HG03135 (cell line): ENCODE data around the gene SFXN5.
"Not testable (repeated sequence)": the region's sequence is repeated elsewhere in the genome, so short reads cannot be mapped to it uniquely, and the experiment has no call there.

Source experiments
- ATAC-seq: cut with Tn5 transposase; IDR thresholded peaks from one replicate; pipeline ENCODE4 v1.9.1; 2021; ENCODE audit warnings: mild to moderate bottlenecking, moderate library complexity; ENCODE audit not compliant: unreplicated experiment

Gene SFXN5

GRCh38 chr2:73078457-73079411, 7.2 kb upstream of the SFXN5 start:
- ATAC-seq = no peak

GRCh38 chr2:73077424-73077795, 5.9 kb upstream of the SFXN5 start:
- ATAC-seq = no peak

- ATAC-seq = no peak
These were observed 5.3 kb upstream of the SFXN5 start for GRCh38 chr2:73076701-73077423.

- no peak for ATAC-seq
These were observed 4.2 kb upstream of the SFXN5 start for GRCh38 chr2:73075477-73076373.

- no peak for ATAC-seq
These were observed 2.9 kb upstream of the SFXN5 start for GRCh38 chr2:73074110-73075069.

GRCh38 chr2:73072416-73072815, 904 bp upstream of the SFXN5 start:
- ATAC-seq = no peak

- ATAC-seq = peak; percentile 8
These were observed 550 bp upstream of the SFXN5 start for GRCh38 chr2:73072129-73072395.

- ATAC-seq = peak; percentile 17
These were observed 711 bp downstream of the SFXN5 start for GRCh38 chr2:73070643-73071359.

- no peak for ATAC-seq
These were observed 1.5 kb downstream of the SFXN5 start for GRCh38 chr2:73069855-73070642.

- no peak for ATAC-seq
These were observed 2.3 kb downstream of the SFXN5 start for GRCh38 chr2:73069041-73069854.

GRCh38 chr2:73068147-73068546, 3.4 kb downstream of the SFXN5 start:
- no peak for ATAC-seq

- ATAC-seq = no peak
These were observed 4.5 kb downstream of the SFXN5 start for GRCh38 chr2:73067043-73067442.

- ATAC-seq = not testable (repeated sequence)
These were observed 6.4 kb downstream of the SFXN5 start for GRCh38 chr2:73065070-73065469.

GRCh38 chr2:73063909-73064875, 7.3 kb downstream of the SFXN5 start:
- ATAC-seq = no peak

GRCh38 chr2:73063472-73063871, 8.0 kb downstream of the SFXN5 start:
- no peak for ATAC-seq

- no peak for ATAC-seq
These were observed 12.4 kb downstream of the SFXN5 start for GRCh38 chr2:73059106-73059505.

GRCh38 chr2:73054980-73055379, 16.5 kb downstream of the SFXN5 start:
- ATAC-seq = no peak
